ENCODE measurements around the gene SCN11A.
"Not testable (repeated sequence)": the region's sequence is repeated elsewhere in the genome, so short reads cannot be mapped to it uniquely, and the experiment has no call there.

Gene SCN11A

GRCh38 chr3:39064646-39065045, 12.9 kb upstream of the SCN11A start:
- no peak for DNase-seq

DNA sequence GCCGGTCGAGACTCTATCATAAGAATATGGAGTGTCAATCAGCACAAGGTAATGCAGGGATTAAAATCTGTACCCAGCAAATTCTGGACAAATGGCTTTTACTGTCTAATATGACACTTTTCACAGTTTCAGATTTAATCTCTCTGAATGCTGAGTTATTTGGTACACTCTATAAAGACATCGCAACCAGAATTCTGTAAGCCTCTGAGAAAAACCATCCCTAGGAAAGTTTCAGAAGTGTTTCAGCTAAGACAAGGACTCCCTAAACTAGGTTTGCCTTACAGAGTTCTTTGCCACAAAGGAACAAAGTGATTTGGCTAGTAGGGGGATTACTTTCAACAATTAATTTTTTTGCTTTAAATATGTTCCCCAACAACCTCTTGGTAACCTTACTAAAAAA, 11.4 kb upstream of the SCN11A start:
- no peak for DNase-seq

GRCh38 chr3:39062180-39062579, 10.4 kb upstream of the SCN11A start:
- DNase-seq, result no peak

DNA sequence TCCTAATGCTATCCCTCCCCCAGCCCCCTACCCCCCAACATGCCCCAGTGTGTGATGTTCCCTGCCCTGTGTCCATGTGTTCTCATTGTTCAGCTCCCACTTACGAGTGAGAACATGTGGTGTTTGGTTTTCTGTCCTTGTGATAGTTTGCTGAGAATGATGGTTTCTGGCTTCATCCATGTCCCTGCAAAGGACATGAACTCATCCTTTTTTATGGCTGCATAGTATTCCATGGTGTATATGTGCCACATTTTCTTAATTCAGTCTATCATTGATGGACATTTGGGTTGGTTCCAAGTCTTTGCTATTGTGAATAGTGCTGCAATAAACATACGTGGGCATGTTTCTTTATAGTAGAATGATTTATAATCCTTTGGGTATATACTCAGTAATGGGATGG, 9.5 kb upstream of the SCN11A start:
- not testable (repeated sequence) for DNase-seq

DNA sequence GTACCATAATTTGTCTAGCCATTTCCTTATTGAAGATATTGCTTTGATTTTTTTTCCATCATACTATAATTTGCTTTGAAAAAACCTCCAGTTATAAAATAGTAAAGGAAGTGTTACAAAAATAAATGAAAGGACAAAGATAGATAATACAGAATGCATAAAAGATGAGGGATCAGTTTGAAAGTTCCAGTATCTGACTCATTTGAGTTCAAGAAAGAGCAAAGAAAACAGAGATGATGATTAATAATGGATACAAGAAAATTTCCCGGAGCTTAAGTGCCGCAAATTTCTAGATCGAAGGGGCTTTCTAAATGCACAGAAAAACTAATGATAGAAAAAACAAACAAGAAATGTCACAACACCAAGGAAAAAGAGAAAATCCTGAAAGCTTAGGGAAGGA, 4.4 kb upstream of the SCN11A start:
- DNase-seq, result no peak

- no peak for DNase-seq
Measured at GRCh38 chr3:39053696-39054095, 2.0 kb upstream of the SCN11A start.

DNA sequence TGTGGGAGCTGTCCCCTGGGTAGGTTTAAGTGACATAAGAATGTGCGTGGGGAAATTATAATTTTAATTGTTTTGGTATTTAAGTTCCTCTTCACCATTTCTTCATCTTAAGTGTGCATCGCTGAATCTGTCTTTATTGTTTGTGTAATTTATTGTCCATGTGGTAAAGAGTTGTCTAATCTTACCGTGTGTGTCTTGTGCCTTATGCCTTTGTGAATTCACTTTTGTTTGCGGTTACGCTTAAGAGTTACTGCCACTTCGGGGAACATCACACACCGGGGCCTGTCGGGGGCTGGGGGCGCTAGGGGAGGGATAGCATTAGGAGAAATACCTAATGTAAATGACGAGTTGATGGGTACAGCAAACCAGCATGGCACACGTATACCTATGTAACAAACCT, 839 bp upstream of the SCN11A start:
- DNase-seq, result no peak

DNA sequence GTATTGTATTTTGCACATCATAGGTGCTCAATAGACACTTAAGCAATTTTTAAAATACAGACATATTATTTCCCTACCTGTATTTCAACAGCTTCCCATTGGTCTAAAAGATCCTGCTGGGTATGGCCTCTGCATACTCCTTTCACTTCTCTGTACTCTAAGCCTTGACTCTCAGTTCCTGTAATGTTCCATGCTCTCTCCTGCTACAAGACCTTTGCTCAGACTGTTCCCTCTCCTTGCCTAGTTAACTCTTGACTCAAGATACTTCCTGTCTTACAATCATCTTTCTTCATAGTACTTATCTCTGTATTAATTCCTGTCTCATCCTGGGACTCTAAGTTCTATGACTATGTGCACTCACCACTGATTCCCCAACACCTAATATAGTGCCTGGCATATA, 1.7 kb downstream of the SCN11A start:
- no peak for DNase-seq

GRCh38 chr3:39038165-39038564, 13.6 kb downstream of the SCN11A start:
- DNase-seq, result no peak

GRCh38 chr3:39029556-39029955, 22.2 kb downstream of the SCN11A start:
- no peak for DNase-seq

- no peak for DNase-seq
Measured at GRCh38 chr3:39028546-39028945, 23.2 kb downstream of the SCN11A start.

- no peak for DNase-seq
Measured at GRCh38 chr3:39025222-39025970, 26.3 kb downstream of the SCN11A start.

DNA sequence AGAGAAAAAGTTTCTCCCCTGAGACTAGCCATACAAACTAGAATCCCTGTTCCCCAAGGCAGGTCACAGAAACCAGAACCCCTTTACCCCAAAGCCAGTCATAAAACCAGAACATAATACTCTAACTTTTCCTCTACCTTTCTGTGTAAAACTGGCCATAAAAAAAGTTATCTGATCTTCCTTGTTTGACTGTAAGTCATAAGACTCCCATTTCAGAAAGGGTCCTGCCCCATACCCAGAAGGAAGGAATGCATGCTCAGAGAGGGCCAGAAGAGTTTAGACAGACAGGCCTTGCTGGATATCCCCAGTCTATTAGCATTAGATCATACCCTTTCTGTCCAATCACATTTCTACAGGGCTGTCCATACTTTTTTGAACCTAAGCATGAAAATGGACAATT, 27.2 kb downstream of the SCN11A start:
- no peak for DNase-seq

GRCh38 chr3:39022286-39022630, 29.5 kb downstream of the SCN11A start:
- no peak for DNase-seq

DNA sequence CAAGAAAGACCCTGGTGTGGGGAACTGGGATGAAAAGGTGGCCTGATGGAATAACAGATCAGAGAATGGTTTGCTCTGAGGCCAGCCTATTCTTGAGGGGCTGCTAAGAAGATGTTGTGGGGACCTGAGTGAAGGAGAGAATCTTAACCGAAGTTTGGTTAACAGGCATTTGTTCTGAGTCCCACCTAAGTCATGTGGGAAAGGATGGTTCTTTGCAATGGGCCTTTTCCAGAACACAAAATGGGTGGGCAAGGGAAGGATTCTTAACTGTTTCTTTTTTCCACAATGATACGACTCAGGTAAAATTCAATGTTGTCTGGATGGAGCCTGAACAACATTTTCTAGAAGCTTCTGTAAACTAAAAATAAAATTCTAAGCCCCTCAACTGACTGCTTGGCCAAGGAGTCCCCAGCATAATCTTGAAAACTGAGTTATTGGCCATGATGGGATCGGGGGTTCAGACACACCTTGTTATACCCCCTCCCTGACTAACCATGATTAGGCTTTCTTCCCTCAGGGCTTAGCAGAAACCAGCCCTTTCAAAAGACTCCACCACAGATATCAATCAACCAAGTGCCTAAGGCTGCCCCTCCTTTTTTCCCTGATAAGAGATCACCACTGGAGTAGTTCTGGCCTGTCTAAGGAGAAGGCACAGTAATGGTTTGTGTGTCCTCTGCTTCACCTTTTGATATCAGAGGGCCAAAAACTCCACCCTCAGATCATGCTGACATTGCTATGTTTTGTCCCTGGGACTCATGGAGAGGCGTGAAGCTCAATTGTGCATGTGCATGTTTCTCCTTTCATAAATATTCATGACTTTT, 30.1 kb downstream of the SCN11A start:
- DNase-seq, result no peak

GRCh38 chr3:39021029-39021428, 30.7 kb downstream of the SCN11A start:
- no peak for DNase-seq

- DNase-seq, result no peak
Measured at GRCh38 chr3:39019299-39019698, 32.4 kb downstream of the SCN11A start.

DNA sequence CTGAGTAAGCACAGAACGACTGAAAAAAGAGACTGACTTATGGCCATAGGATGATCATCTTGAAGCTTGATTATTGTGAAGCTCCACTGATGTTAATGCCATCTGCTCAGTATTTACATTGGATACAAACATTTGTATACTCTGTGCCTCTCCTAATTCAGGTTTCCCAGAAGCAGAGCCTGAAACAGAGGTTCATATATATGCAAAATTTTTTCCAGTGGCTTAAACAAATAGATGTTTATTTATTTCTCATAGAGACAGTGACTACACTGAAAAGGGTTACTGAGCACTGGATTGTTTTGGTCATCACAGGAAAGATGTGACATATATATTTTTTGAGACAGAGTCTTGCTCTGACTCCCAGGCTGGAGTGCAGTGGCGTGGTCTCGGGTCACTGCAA, 36.3 kb downstream of the SCN11A start:
- no peak for DNase-seq

DNA sequence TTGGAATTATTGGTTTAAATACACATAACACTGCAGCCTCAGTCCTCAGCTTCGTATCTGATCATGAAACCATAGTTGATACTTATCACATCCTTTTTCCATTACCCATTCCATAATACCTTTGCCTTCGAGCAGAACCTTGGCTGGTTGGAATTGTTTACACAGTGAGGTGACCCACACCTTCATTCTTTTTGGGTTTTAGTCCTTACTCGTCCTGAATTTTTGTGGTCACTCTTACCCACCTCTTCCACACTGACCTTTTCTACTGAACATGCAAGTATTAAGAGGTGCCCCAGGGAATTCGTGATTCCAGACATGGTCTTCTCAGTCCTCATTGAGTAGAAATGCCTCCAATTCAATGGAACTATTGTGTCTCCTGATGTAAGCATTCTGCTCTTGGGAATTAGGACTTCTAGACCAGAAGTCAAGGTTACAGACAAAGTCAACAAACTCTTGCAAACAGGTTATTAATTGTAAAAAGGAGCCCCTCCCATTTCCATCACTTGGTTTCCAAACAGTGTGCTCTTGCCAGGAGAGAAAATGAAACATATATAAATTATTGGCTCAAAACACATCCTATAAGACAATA, 37.7 kb downstream of the SCN11A start:
- no peak for DNase-seq

DNA sequence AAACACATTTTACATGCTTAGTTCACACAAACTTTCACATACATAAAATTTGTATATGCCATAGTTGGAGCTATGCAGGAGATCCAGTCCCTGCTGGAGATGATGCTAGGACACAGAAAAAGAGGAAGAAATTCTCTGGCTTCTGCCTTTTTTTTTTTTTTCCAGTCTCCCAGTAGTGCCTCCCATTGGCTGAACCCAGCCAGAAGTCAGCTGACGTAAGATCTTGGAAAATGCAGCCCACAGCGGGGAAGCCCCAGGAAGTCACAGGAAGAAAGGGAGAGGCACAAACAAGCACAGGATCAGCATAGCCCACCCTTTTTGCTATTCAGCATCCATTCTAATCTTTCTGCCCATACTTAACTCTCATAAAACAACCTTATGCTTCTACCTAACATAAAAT, 38.5 kb downstream of the SCN11A start:
- no peak for DNase-seq

- DNase-seq, result no peak
Measured at GRCh38 chr3:39011191-39011736, 40.5 kb downstream of the SCN11A start.

DNA sequence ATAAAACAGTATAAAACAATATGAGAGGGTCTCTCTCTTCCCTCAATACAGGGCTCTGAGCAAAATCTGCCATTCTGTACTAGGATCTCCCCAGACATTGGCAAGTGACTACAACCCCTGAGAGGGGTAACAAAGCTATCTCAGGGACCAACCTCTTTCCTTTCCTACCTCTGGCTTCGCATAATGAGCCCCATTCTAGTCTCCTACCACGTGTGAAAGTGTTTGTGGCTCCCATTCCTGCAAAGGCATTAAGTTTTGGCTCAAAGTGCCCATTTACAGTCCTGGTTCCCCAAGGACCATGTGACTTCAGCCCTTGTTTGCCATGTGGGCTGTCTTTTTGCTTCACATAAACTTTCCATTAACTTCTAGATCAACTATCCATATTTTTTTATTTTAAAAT, 46.4 kb downstream of the SCN11A start:
- no peak for DNase-seq
